ENCODE measurements around the gene FAM53B.

FAM53B gene

DNA sequence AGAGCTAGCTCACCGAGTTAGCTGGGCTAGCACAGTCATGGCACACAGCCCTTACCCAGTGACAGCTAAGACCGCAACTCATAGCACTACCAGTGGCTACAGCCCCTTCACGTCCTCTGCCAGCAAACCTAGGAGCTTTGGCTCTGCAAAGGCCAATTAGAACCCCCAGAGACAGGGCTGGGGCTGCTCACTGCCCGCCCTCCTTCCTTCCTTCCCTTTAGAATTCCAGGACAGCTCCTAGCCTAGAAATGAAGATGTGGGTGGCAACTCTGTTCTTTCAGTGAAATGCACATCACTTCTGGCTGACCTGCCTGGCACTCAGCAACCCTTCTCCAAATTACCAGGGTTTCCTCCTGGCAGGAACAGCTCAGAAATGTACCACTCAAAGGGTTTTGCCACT, 99.9 kb downstream of the FAM53B start:
- peaks cover 53% of the 10 kb centered on the region for H3K4me1 ChIP-seq (ENCODE audit: low read depth, poor library complexity, severe bottlenecking)
- H3K9ac ChIP-seq = no peak overlapping the region

DNA sequence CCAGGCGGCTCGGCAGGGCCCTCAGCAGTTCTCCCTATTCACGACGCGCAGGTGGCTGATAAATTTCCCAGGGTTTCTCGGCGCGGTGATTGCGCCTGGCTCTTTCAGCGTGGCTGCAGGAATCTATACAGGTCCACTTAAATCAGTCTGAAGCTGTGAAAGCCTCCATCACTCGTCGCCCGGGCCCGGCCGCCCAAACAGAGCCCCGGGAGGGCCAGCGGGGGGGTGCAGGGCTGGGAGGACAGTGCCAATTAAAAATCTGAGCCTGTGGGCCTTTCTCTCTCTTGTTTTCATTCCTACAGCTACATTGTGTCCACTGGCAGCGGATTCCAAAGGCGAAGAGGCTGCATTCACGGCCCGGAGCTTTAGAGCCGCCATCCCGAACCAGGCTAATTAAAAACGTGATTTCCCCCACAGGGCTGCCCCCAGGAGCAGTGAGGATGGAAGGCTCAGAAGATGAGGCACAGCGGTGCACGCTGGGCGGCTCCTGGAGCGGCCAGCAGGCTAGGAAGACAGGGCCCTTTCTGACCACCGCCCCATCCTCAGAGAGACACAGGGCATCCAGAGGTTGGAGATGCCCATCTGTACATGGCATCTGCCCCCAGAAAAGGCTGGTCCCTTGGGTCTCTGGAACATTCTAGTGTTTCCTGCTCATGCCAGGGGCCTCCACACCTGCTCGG, 100.7 kb downstream of the FAM53B start:
- Histone ChIP-seq H3K27ac (no peak overlapping the region), H3K27me3 (ENCODE audit: insufficient read depth, low read depth) (no peaks in the 10 kb centered on the region), H3K4me3 (IDR thresholded peaks at IDR 0.05; ENCODE audit: insufficient read depth, low read depth, low read length) (no peak overlapping the region), H2AFZ (ENCODE audit: low read depth) (no peak overlapping the region), H3K79me2 (ENCODE audit: insufficient read depth, low read depth) (peaks cover 10% of the 10 kb centered on the region; the same call in 1 of the 2 replicates), H4K20me1 (ENCODE audit: insufficient read depth) (no peaks in the 10 kb centered on the region), H3K4me2 (no peak overlapping the region), H3K36me3 (ENCODE audit: insufficient read depth) (0 out of 2 replicates have a peak, but pooled peaks cover 4% of the 10 kb centered on the region), H3K4me1 (ENCODE audit: low read depth, poor library complexity, severe bottlenecking) (peaks cover 45% of the 10 kb centered on the region), H3K9ac (no peak overlapping the region)
- TF ChIP-seq, protein P1, sequence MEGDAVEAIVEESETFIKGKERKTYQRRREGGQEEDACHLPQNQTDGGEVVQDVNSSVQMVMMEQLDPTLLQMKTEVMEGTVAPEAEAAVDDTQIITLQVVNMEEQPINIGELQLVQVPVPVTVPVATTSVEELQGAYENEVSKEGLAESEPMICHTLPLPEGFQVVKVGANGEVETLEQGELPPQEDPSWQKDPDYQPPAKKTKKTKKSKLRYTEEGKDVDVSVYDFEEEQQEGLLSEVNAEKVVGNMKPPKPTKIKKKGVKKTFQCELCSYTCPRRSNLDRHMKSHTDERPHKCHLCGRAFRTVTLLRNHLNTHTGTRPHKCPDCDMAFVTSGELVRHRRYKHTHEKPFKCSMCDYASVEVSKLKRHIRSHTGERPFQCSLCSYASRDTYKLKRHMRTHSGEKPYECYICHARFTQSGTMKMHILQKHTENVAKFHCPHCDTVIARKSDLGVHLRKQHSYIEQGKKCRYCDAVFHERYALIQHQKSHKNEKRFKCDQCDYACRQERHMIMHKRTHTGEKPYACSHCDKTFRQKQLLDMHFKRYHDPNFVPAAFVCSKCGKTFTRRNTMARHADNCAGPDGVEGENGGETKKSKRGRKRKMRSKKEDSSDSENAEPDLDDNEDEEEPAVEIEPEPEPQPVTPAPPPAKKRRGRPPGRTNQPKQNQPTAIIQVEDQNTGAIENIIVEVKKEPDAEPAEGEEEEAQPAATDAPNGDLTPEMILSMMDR (conservative IDR thresholded peaks at IDR 0.05; ENCODE audit: low read depth, low read length) = no peak

More for the DNA sequence above, 99.9 kb downstream of the FAM53B start:
- Histone ChIP-seq H2AFZ (ENCODE audit: low read depth) (no peak overlapping the region), H3K36me3 (ENCODE audit: insufficient read depth) (0 out of 2 replicates have a peak, but pooled peaks cover 4% of the 10 kb centered on the region), H3K27ac (no peak overlapping the region), H4K20me1 (ENCODE audit: insufficient read depth) (no peaks in the 10 kb centered on the region), H3K79me2 (ENCODE audit: insufficient read depth, low read depth) (peaks cover 10% of the 10 kb centered on the region; the same call in 1 of the 2 replicates), H3K4me3 (IDR thresholded peaks at IDR 0.05; ENCODE audit: insufficient read depth, low read depth, low read length) (no peak overlapping the region), H3K27me3 (ENCODE audit: insufficient read depth, low read depth) (no peaks in the 10 kb centered on the region), H3K4me2 (no peak overlapping the region)
- TF ChIP-seq, protein P1 (conservative IDR thresholded peaks at IDR 0.05; ENCODE audit: low read depth, low read length) = no peak

DNA sequence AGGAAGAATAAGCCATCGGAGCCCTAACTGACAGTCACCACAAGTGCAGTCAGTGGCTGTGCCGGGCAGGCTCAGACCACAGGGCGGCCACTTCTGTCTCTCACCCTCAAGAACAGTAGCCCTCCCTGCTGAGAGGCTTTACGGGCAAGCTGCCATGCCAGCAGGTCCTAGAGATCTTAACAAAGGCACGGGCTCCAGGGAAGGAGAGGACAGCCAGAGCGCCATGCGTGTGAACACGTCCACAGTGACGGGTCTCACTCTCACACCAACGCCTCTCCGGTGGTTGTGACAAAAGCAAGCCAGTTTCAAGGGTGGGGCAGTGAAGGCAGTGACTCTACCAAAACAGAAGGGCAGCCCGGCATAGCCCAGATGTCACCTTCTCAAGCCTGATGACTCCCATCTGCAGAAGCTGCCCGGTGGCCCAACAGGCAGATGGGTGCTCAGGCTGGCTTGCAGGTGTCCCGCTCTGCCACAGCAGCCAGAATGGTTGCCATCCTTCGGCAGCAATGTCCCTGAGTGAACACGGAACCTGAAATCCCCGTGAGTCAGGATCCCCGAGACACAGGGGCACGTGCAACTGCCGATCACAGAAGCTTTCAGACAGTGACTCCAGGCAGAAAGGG, 102.0 kb downstream of the FAM53B start:
- no peaks in the 10 kb centered on the region for H3K27me3 ChIP-seq (ENCODE audit: insufficient read depth, low read depth)
- 0 out of 2 replicates have a peak, but pooled peaks cover 4% of the 10 kb centered on the region for H3K36me3 ChIP-seq (ENCODE audit: insufficient read depth)
- H3K4me3 ChIP-seq (IDR thresholded peaks at IDR 0.05; ENCODE audit: insufficient read depth, low read depth, low read length) = no peak overlapping the region
- peaks cover 5% of the 10 kb centered on the region; the same call in 1 of the 2 replicates for H3K79me2 ChIP-seq (ENCODE audit: insufficient read depth, low read depth)
- no peak overlapping the region for H3K9ac ChIP-seq
- H3K27ac ChIP-seq = no peak overlapping the region
- H4K20me1 ChIP-seq (ENCODE audit: insufficient read depth) = no peaks in the 10 kb centered on the region
- no peak overlapping the region for H2AFZ ChIP-seq (ENCODE audit: low read depth)
- no peak overlapping the region for H3K4me2 ChIP-seq
- H3K4me1 ChIP-seq (ENCODE audit: low read depth, poor library complexity, severe bottlenecking) = peaks cover 33% of the 10 kb centered on the region
- TF ChIP-seq, protein P1 (conservative IDR thresholded peaks at IDR 0.05; ENCODE audit: low read depth, low read length) = no peak

DNA sequence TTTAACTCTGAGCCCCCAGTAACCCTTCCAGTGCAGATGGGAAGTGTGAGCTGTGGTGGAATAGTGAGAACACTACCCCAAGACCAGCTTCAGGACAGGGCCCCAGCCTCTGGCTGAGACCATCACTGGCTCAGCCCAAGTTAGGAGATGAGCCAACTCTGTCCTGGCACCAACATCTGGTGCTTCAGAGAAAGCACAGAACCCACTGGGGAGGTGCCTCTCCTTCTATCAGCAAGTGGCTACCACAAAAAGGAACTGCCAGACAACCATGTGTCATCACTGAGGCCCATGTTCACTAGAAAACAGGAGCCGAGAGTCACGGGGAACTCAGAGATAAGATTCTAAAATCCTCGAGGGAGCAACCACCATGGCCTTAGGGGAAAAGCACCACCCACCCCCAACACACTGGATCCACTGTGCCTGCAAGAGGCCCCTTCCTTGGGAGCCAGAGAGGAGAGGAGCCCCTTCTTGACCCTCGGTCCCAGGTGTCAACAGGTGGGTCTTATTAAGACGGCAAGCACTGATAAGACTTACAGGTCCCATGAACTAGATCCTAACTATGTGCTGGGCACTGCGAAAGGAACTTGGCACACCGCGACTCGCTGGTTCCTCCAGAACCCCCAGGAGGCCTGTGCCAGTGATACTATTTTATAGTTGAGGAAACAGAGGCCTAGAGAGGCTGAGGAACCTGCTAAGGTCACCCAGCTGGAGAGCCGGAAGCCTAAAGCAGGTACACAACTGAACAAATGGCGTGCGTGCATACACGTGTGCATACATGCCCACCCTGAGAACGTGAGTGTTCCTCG, 102.7 kb downstream of the FAM53B start:
- Histone ChIP-seq H3K4me2 (peak overlapping the region; percentile 6; the same call in 1 of the 2 replicates), H3K4me1 (ENCODE audit: low read depth, poor library complexity, severe bottlenecking) (peaks cover 26% of the 10 kb centered on the region), H3K4me3 (IDR thresholded peaks at IDR 0.05; ENCODE audit: insufficient read depth, low read depth, low read length) (no peak overlapping the region), H3K9ac (no peak overlapping the region), H4K20me1 (ENCODE audit: insufficient read depth) (no peaks in the 10 kb centered on the region), H2AFZ (ENCODE audit: low read depth) (no peak overlapping the region), H3K36me3 (ENCODE audit: insufficient read depth) (0 out of 2 replicates have a peak, but pooled peaks cover 4% of the 10 kb centered on the region), H3K79me2 (ENCODE audit: insufficient read depth, low read depth) (no peaks in the 10 kb centered on the region), H3K27ac (peak overlapping the region; percentile 41; the same call in 1 of the 2 replicates), H3K27me3 (ENCODE audit: insufficient read depth, low read depth) (no peaks in the 10 kb centered on the region)
- TF ChIP-seq, protein P1 (conservative IDR thresholded peaks at IDR 0.05; ENCODE audit: low read depth, low read length) = no peak
